ACC112 (cell line): ENCODE data around the gene IGFL4.

ENCODE experiments used
- H2AFZ ChIP-seq: fragments of 200-600 bp; sonication (generic); one replicate; pipeline ENCODE4 v1.6.0; 2017; ENCODE audit warnings: antibody characterized with exemption, low read length; ENCODE audit not compliant: unreplicated experiment
- H3K27ac ChIP-seq: fragments of 200-600 bp; sonication (generic); 2 replicates; pipeline ENCODE4 v1.5.1; 2014; ENCODE audit warnings: low read depth, mild to moderate bottlenecking, antibody characterized with exemption, low read length, moderate library complexity
- H3K27me3 ChIP-seq: fragments of 200-600 bp; sonication (generic); 2 replicates; pipeline ENCODE4 v1.6.1; 2014; ENCODE audit warnings: mild to moderate bottlenecking, antibody characterized with exemption, low read length, moderate library complexity, mixed read lengths; ENCODE audit not compliant: insufficient read depth
- H3K36me3 ChIP-seq: fragments of 200-600 bp; sonication (generic); 2 replicates; pipeline ENCODE4 v1.6.1; 2016; ENCODE audit warnings: mild to moderate bottlenecking, antibody characterized with exemption, low read length, moderate library complexity, mixed read lengths; ENCODE audit not compliant: insufficient read depth
- H3K4me1 ChIP-seq: fragments of 200-600 bp; sonication (generic); one replicate; pipeline ENCODE4 v1.6.1; 2016; ENCODE audit warnings: low read length, mixed read lengths; ENCODE audit not compliant: insufficient read depth, unreplicated experiment, control insufficient read depth
- H3K4me3 ChIP-seq: fragments of 200-600 bp; sonication (generic); 2 replicates; pipeline ENCODE4 v1.5.1; 2014; ENCODE audit warnings: mild to moderate bottlenecking, low read depth, low read length
- H3K79me2 ChIP-seq: fragments of 200-600 bp; sonication (generic); one replicate; pipeline ENCODE4 v1.6.0; 2016; ENCODE audit warnings: low read length; ENCODE audit not compliant: control insufficient read depth, unreplicated experiment, insufficient read depth

IGFL4 gene

GRCh38 chr19:46009530-46010510, 31.0 kb downstream of the IGFL4 start:
- no peaks in the 10 kb centered on the region for H3K4me1 ChIP-seq
- H2AFZ ChIP-seq: no peak overlapping the region
- H3K27me3 ChIP-seq: no peaks in the 10 kb centered on the region
- H3K36me3 ChIP-seq: no peaks in the 10 kb centered on the region
- no peak overlapping the region for H3K27ac ChIP-seq
- no peak overlapping the region for H3K4me3 ChIP-seq
- no peaks in the 10 kb centered on the region for H3K79me2 ChIP-seq

GRCh38 chr19:46006411-46006810, 34.4 kb downstream of the IGFL4 start:
- Histone ChIP-seq H3K27me3 (no peaks in the 10 kb centered on the region), H3K79me2 (no peaks in the 10 kb centered on the region), H3K36me3 (no peaks in the 10 kb centered on the region), H2AFZ (no peak overlapping the region), H3K27ac (no peak overlapping the region), H3K4me1 (no peaks in the 10 kb centered on the region), H3K4me3 (no peak overlapping the region)

- Histone ChIP-seq H3K36me3 (no peaks in the 10 kb centered on the region), H3K79me2 (no peaks in the 10 kb centered on the region), H3K4me3 (no peak overlapping the region), H3K27me3 (no peaks in the 10 kb centered on the region), H2AFZ (no peak overlapping the region), H3K4me1 (no peaks in the 10 kb centered on the region), H3K27ac (no peak overlapping the region)
Observed at GRCh38 chr19:46002678-46003275, 38.0 kb downstream of the IGFL4 start.

- no peaks in the 10 kb centered on the region for H3K36me3 ChIP-seq
- no peaks in the 10 kb centered on the region for H3K27me3 ChIP-seq
- no peak overlapping the region for H3K27ac ChIP-seq
- H3K4me1 ChIP-seq: no peaks in the 10 kb centered on the region
- no peak overlapping the region for H2AFZ ChIP-seq
- no peak overlapping the region for H3K4me3 ChIP-seq
- H3K79me2 ChIP-seq: no peaks in the 10 kb centered on the region
Observed at GRCh38 chr19:46000491-46001246, 40.1 kb downstream of the IGFL4 start.

- Histone ChIP-seq H3K4me3 (no peak overlapping the region), H2AFZ (no peak overlapping the region), H3K79me2 (no peaks in the 10 kb centered on the region), H3K27me3 (no peaks in the 10 kb centered on the region), H3K36me3 (no peaks in the 10 kb centered on the region), H3K27ac (no peak overlapping the region), H3K4me1 (no peaks in the 10 kb centered on the region)
Observed at GRCh38 chr19:45999653-46000121, 41.1 kb downstream of the IGFL4 start.

GRCh38 chr19:45998834-45999233, 42.0 kb downstream of the IGFL4 start:
- Histone ChIP-seq H3K27me3 (no peaks in the 10 kb centered on the region), H3K27ac (no peak overlapping the region), H3K4me1 (no peaks in the 10 kb centered on the region), H3K79me2 (no peaks in the 10 kb centered on the region), H3K36me3 (no peaks in the 10 kb centered on the region), H2AFZ (no peak overlapping the region), H3K4me3 (no peak overlapping the region)

- H3K27ac ChIP-seq: no peak overlapping the region
- no peaks in the 10 kb centered on the region for H3K4me1 ChIP-seq
- H3K27me3 ChIP-seq: no peaks in the 10 kb centered on the region
- H3K4me3 ChIP-seq: no peak overlapping the region
- no peaks in the 10 kb centered on the region for H3K79me2 ChIP-seq
- no peaks in the 10 kb centered on the region for H3K36me3 ChIP-seq
- no peak overlapping the region for H2AFZ ChIP-seq
Observed at GRCh38 chr19:45996933-45997332, 43.9 kb downstream of the IGFL4 start.

GRCh38 chr19:45995715-45996385, 45.0 kb downstream of the IGFL4 start:
- Histone ChIP-seq H3K4me1 (no peaks in the 10 kb centered on the region), H3K27me3 (no peaks in the 10 kb centered on the region), H2AFZ (peak overlapping the region; percentile 10), H3K79me2 (no peaks in the 10 kb centered on the region), H3K4me3 (peak overlapping the region; percentile 87), H3K27ac (no peak overlapping the region), H3K36me3 (no peaks in the 10 kb centered on the region)

GRCh38 chr19:45994998-45995714, 45.6 kb downstream of the IGFL4 start, which contains the start of gene CCDC61:
Gene CCDC61, plus strand, starts transcription at chr19:45995467. Its CDS starts 7,552 bp downstream, at chr19:46003019.
- Histone ChIP-seq H2AFZ (peak within 1 kb of the TSS; percentile 10), H3K36me3 (no peaks in the 10 kb centered on the region), H3K4me3 (peak within 1 kb of the TSS; percentile 87), H3K27me3 (no peaks in the 10 kb centered on the region), H3K4me1 (no peaks in the 10 kb centered on the region), H3K27ac (no peak within 1 kb of the TSS), H3K79me2 (no peaks in the 10 kb centered on the region)
